ENCODE measurements around the gene LILRA5.
"Not testable (repeated sequence)": the region's sequence is repeated elsewhere in the genome, so short reads cannot be mapped to it uniquely, and the experiment has no call there.

Gene LILRA5

GRCh38 chr19:54273821-54274220 is 39.1 kb downstream of the LILRA5 start:
- no peak for DNase-seq (ENCODE audit: low spot score)

- not testable (repeated sequence) for DNase-seq (ENCODE audit: low spot score)
Measured at GRCh38 chr19:54272181-54272580, 40.8 kb downstream of the LILRA5 start.

GRCh38 chr19:54271587-54271986 is 41.4 kb downstream of the LILRA5 start:
- DNase-seq (ENCODE audit: low spot score) = not testable (repeated sequence)

DNA sequence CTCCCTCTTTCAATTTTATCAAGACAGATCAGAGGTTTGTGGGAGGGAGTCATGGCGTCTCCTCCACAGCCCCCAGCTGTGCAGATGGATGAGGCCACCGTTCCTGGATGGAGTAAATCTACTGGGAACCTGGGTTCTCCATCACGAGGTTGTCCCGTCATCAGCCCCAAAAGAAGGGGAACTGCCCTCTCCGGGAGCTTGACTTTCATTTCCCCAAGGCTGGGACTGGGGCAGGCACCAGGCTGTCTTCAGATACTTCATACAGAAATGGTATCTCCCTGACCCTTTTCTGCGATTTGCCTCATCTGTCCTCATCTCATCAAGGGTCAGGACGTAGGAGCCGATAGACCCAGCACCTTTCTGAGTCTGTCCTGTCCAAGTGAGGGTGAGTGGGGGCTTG is 41.9 kb downstream of the LILRA5 start:
- DNase-seq (ENCODE audit: low spot score) = no peak

GRCh38 chr19:54268936-54269335 is 44.0 kb downstream of the LILRA5 start:
- no peak for DNase-seq (ENCODE audit: low spot score)

- peak; percentile 82 for DNase-seq (ENCODE audit: low spot score)
Measured at GRCh38 chr19:54266133-54266532, 46.8 kb downstream of the LILRA5 start.

GRCh38 chr19:54262470-54262869 is 50.5 kb downstream of the LILRA5 start:
- DNase-seq (ENCODE audit: low spot score) = no peak

GRCh38 chr19:54262066-54262465 is 50.9 kb downstream of the LILRA5 start:
- DNase-seq (ENCODE audit: low spot score) = no peak

GRCh38 chr19:54257116-54257480 is 55.9 kb downstream of the LILRA5 start, which contains the start of gene LILRB5:
TSS of gene LILRB5 (minus strand) at chr19:54257273. CDS start at chr19:54257193, 80 bp downstream.
- no peak for DNase-seq (ENCODE audit: low spot score)

Data from SW480 (cell line).